Fibroblast of pulmonary artery (primary cell): Measurements from ENCODE around the gene GABPB1.
A peak's percentile ranks its signal among the peaks of the same experiment; 100 is the strongest.

Experiments used
- DNase-seq: peaks from one replicate; pipeline ENCODE4 v3.0.0-alpha.2; 2010; ENCODE audit warnings: low read depth
- H3K4me3 ChIP-seq: replicated peaks from 2 replicates; pipeline ENCODE4 v1.5.1; 2011; ENCODE audit warnings: low read depth, mild to moderate bottlenecking, control low read depth, low read length, moderate library complexity
- TF ChIP-seq, protein P1 (sequence below): IDR thresholded peaks from 2 replicates; pipeline ENCODE4 v1.5.1; 2011; ENCODE audit warnings: mild to moderate bottlenecking, control low read depth, low read length, inconsistent platforms; ENCODE audit errors: missing control alignments

Gene GABPB1

DNA sequence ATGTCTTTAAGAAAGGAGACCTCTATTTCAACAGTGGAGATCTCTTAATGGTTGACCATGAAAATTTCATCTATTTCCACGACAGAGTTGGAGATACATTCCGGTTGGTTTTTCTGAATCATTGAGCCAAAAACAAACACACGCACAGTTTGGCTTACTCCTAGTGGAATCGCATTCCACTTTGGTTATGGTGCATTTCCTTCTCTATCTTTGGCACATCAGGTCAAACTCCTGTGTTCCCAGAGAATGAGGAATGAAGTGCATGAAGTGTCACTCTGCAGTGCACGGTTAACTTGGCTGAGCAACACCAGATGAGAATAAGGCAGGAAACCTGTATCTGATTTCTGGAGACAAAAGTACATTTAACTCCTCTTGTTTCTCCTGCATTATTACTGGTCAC lies 127.9 kb downstream of the GABPB1 start:
- H3K4me3 ChIP-seq, result no peak overlapping the region
- TF ChIP-seq, protein P1, sequence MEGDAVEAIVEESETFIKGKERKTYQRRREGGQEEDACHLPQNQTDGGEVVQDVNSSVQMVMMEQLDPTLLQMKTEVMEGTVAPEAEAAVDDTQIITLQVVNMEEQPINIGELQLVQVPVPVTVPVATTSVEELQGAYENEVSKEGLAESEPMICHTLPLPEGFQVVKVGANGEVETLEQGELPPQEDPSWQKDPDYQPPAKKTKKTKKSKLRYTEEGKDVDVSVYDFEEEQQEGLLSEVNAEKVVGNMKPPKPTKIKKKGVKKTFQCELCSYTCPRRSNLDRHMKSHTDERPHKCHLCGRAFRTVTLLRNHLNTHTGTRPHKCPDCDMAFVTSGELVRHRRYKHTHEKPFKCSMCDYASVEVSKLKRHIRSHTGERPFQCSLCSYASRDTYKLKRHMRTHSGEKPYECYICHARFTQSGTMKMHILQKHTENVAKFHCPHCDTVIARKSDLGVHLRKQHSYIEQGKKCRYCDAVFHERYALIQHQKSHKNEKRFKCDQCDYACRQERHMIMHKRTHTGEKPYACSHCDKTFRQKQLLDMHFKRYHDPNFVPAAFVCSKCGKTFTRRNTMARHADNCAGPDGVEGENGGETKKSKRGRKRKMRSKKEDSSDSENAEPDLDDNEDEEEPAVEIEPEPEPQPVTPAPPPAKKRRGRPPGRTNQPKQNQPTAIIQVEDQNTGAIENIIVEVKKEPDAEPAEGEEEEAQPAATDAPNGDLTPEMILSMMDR, result no peak
- peak; percentile 17 for DNase-seq

DNA sequence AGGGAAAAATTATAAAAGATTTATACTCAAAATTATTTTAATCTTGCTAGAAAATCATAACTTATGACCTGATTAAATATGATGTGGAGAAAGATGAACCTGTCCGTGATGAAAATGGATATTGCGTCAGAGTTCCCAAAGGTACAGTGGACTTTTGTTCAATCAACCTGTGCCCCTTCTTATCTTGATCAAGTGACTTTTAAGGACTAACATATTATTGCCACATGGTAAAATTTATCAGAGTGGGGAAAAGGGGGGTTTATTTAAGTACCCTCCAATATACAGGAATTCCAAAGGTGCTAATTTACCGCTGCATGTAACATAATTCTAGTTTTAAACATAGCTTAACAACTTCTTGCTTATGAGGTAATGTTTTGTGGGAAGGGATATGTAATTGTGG lies 129.1 kb downstream of the GABPB1 start:
- TF ChIP-seq, protein P1, result no peak
- H3K4me3 ChIP-seq, result no peak overlapping the region
- no peak for DNase-seq
